ENCODE results near the gene SRCIN1.
"Not testable (repeated sequence)": the region's sequence is repeated elsewhere in the genome, so short reads cannot be mapped to it uniquely, and the experiment has no call there.

Gene SRCIN1

GRCh38 chr17:38540514-38541045, 65.2 kb downstream of the SRCIN1 start:
- no peak for DNase-seq

GRCh38 chr17:38539386-38539785, 66.4 kb downstream of the SRCIN1 start:
- no peak for DNase-seq

GRCh38 chr17:38538906-38539305, 66.8 kb downstream of the SRCIN1 start:
- no peak for DNase-seq

- no peak for DNase-seq
Measured at GRCh38 chr17:38536661-38537060, 69.1 kb downstream of the SRCIN1 start.

GRCh38 chr17:38535886-38536285, 69.9 kb downstream of the SRCIN1 start:
- DNase-seq, result no peak

- DNase-seq, result no peak
Measured at GRCh38 chr17:38534498-38534885, 71.3 kb downstream of the SRCIN1 start.

GRCh38 chr17:38533866-38534497, 71.8 kb downstream of the SRCIN1 start:
- DNase-seq, result no peak

GRCh38 chr17:38533241-38533640, 72.5 kb downstream of the SRCIN1 start:
- no peak for DNase-seq

GRCh38 chr17:38532451-38532850, 73.3 kb downstream of the SRCIN1 start:
- DNase-seq, result no peak

- not testable (repeated sequence) for DNase-seq
Measured at GRCh38 chr17:38531761-38532160, 74.0 kb downstream of the SRCIN1 start.

GRCh38 chr17:38530856-38531255, 74.9 kb downstream of the SRCIN1 start:
- not testable (repeated sequence) for DNase-seq

- not testable (repeated sequence) for DNase-seq
Measured at GRCh38 chr17:38528141-38528540, 77.6 kb downstream of the SRCIN1 start.

- not testable (repeated sequence) for DNase-seq
Measured at GRCh38 chr17:38526526-38526925, 79.2 kb downstream of the SRCIN1 start.

- no peak for DNase-seq
Measured at GRCh38 chr17:38512473-38513058, 93.2 kb downstream of the SRCIN1 start.

GRCh38 chr17:38511150-38512108, 94.3 kb downstream of the SRCIN1 start:
- no peak for DNase-seq

GRCh38 chr17:38510421-38511149, 95.2 kb downstream of the SRCIN1 start:
- no peak for DNase-seq

GRCh38 chr17:38509772-38510420, 95.9 kb downstream of the SRCIN1 start:
- no peak for DNase-seq

GRCh38 chr17:38508954-38509771, 96.6 kb downstream of the SRCIN1 start:
- peak; percentile 81 to 85 for DNase-seq

GRCh38 chr17:38508570-38508950, 97.2 kb downstream of the SRCIN1 start:
- DNase-seq, result no peak

- no peak for DNase-seq
Measured at GRCh38 chr17:38507921-38508569, 97.7 kb downstream of the SRCIN1 start.

- no peak for DNase-seq
Measured at GRCh38 chr17:38507436-38507835, 98.3 kb downstream of the SRCIN1 start.
